NCI-H510A (cell line): Measurements from ENCODE around the gene ZFYVE1.
"Not testable (repeated sequence)": the region's sequence is repeated elsewhere in the genome, so short reads cannot be mapped to it uniquely, and the experiment has no call there.

Source experiments
- DNase-seq: peaks from one replicate; lab custom pipeline; 2025; lab: John Stamatoyannopoulos, UW

ZFYVE1 gene

GRCh38 chr14:73026845-73027542 is at the start of gene ZFYVE1:
TSS of gene ZFYVE1 (minus strand) at chr14:73027106. CDS start at chr14:73024508, 2,598 bp downstream.
- DNase-seq, result peak; percentile 95

DNA sequence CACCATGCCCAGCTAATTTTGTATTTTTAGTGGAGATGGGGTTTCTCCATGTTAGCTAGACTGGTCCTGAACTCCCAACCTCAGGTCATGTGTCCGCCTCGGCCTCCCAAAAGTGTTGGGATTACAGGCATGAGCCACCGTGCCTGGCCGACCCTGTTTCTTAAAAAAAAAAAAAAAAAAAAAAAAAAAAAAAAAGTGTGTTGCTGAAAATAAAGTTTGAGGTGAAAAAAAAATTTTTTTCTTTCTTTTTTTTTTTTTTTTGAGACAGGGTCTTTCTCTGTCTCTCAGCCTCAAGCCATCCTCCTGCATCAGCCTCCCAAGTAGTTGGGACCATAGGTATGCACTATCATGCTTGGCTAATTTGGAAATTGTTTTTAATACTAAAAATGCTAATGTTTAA is 42.7 kb upstream of the ZFYVE1 start:
- DNase-seq, result no peak

- no peak for DNase-seq
Observed at GRCh38 chr14:73058922-73059673, 32.2 kb upstream of the ZFYVE1 start.

DNA sequence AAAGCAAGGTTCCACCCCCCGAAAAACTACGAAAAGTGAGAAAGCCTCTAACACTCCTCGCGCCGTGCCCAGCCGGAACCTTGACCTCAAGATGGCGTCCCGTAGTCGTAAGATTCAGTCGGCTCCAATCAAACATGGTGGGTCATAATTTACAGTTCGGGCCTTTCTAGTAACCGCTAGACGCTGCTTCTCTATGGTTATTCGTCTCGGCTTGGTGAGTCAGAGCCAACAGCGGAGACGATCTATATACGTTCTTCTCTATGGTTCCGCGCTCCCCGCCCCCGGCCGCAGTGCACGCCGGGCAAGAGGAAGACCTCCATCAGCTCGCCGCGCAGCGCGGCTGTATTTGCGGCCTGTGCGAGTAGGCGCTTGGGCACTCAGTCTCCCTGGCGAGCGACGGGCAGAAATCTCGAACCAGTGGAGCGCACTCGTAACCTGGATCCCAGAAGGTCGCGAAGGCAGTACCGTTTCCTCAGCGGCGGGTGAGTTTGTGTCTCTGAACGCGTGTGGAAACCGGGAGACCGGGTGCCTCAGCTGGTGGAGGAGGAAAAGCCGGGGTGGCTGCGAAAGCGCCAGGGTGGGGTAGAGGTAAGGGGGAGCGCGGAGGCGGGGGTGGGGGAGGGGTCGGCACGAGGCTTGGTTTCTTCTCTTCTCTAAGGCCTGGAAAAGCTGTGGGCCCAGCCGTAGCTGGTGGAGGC is 31.5 kb upstream of the ZFYVE1 start, which contains the start of gene RBM25:
Gene RBM25 (plus strand): TSS at position 311 of the 698 bp plus-strand sequence. CDS start 13,108 bp downstream, outside the sequence.
- peak; percentile 94 for DNase-seq

- no peak for DNase-seq
Observed at GRCh38 chr14:73057944-73058223, 31.0 kb upstream of the ZFYVE1 start.

DNA sequence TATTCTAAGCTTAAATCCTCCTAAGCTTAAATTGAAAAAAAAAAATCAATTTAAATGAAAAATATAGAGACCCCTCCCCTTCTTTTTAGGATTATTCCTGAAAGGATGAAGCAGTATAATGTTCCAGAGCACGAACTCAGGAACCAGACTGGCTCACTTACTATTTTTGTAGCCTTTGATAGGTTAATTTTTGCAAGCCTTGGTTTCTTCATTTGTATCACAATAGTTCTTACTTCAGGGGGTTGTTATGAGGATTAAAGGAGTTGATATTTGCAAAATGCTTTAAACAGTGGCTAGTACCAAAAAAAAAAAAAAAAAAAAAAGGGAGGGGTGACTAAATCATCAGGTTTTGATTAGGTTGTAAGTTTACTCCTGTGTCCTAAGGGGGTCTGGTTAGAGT is 28.3 kb upstream of the ZFYVE1 start:
- no peak for DNase-seq

GRCh38 chr14:73049428-73049827 is 22.5 kb upstream of the ZFYVE1 start:
- DNase-seq, result no peak

DNA sequence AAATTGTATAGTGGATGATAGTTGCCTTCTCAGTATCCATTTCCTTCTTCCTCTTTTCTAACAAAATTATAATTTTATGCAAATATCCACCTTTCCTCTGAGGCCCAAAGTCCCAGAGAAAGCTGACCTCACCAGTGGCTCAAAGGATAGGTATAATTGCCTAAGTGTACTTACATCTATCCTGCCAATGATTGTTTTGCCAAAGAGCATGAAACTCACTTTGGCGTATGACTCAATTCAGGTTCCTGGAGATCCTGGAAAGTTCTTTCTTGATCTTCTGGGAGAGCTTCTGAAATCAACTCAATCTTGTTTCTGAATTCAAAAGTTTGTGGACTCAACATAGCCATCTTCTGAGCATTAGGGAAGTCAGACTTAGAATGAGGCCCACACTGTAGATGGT is 20.9 kb upstream of the ZFYVE1 start:
- no peak for DNase-seq

DNA sequence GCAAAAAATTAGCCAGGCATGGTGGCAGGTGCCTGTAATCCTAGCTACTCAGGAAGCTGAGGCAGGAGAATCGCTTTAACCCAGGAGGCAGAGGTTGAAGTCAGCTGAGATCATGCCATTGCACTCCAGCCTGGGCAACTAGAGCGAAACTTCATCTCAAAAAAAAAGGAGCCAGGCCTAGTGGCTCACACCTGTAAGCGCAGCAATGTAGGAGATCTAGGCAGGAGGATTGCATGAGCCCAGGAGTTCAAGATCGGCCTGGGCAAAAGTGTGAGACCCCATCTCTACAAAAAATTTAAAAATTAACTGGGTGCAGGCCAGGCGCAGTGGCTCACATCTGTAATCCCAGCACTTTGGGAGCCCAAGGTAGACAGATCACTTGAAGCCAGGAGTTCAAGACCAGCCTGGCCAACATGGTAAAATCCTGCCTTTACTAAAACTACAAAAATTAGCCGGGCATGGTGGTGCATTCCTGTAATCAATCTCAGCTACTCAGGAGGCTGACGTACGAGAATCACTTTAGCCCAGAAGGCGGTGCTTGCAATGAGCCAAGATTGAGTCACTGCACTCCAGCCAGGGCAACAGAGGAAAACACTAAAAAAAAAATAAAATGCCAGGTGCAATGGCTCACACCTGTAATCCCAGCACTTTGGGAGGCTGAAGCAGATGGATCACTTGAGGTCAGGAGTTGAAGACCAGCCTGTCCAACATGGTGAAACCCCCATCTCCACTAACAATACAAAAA is 10.0 kb upstream of the ZFYVE1 start:
- not testable (repeated sequence) for DNase-seq

DNA sequence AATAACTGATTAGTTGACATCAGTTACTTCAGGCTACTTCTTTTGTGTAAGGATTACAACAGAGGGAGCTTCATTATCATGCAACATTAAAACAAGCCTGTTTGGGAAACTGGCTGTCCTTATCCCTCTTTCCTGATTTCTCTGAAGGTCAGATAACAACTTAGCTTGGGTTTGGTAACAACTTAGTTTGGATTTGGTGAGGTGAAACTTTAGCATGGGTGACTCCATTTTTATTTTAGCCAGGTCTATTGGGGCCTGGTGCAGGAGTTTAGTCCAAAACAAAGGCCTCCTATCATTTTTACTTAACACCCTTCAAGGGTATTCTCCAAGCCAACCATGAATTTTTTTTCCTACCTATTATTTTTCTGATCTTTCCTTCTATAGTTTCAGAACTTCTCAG is 1.1 kb upstream of the ZFYVE1 start:
- DNase-seq, result no peak

GRCh38 chr14:73027546-73027945 is 640 bp upstream of the ZFYVE1 start:
- DNase-seq, result no peak

GRCh38 chr14:73026243-73026844 is 562 bp downstream of the ZFYVE1 start:
- DNase-seq, result no peak

DNA sequence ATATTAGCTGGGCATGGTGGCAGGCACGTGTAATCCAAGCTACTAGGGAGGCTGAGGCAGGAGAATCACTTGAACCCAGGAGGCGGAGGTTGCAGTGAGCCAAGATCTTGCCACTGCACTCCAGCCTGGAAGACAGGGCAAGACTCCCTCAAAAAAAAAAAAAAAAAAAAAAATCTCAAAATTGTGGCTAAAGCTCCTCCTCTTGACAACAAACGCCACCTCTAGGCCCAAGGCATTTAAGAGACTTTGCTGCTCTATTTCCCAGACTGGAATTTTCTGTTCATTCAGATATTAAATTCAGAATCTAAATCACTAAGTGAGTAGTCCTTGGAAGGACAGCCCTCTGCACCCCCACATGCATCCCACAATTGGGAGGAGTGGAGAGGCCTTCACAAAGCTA is 1.4 kb downstream of the ZFYVE1 start:
- no peak for DNase-seq

DNA sequence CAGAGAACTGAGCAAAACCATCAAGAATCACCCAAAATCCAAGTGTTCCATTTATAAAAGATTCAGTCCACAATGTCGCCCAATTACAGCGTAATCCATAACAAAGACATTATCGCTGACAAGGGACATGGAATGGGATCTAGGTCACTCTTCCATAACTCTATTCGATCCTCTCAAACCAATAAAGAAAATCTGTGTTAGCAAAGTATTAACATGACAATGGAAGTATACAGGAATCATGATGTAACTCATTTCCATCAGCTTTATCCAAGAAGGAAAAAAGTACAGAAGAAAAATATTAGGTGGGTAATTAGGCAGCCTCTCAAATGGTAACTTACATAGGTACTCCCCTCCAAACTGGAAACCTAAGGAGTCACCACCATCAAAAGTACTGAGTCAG is 4.9 kb downstream of the ZFYVE1 start:
- DNase-seq, result no peak

DNA sequence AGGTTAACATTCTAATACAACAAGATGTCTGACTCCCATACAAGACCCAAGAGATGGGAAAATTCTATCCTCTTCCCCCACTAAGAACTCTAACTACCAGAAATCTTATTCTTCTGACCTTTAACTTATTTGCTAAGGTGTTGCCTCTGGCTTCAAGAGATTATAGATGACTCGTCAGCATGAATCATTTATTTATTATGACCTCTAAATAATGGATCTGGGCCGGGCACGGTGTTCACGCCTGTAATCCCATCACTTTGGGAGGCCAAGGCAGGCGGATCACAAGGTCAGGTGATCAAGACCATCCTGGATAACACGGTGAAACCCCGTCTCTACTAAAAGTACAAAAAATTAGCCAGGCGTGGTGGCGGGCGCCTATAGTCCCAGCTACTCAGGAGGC is 10.9 kb downstream of the ZFYVE1 start:
- not testable (repeated sequence) for DNase-seq

- DNase-seq, result not testable (repeated sequence)
Observed at GRCh38 chr14:73015552-73015951, 11.4 kb downstream of the ZFYVE1 start.

DNA sequence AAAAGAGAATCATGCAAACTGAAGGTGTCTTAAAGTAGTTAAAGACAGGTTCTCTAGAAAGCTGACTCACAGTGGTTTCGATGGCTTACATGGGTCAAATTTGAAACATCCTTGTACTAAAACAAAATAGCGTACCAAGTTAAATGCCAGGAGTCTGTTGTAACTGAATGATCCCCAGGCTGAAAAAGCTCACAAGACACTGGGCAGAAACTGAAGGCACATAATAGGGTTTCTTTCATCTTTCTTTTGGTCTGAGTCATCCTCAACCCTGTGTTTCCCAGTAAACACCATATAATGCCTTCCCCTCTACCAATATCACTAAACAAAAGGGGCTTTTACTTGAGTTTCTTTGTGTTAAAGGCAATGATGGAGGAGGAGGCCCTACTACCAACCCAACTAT is 12.8 kb downstream of the ZFYVE1 start:
- DNase-seq, result no peak

GRCh38 chr14:73011189-73011588 is 15.7 kb downstream of the ZFYVE1 start:
- not testable (repeated sequence) for DNase-seq

DNA sequence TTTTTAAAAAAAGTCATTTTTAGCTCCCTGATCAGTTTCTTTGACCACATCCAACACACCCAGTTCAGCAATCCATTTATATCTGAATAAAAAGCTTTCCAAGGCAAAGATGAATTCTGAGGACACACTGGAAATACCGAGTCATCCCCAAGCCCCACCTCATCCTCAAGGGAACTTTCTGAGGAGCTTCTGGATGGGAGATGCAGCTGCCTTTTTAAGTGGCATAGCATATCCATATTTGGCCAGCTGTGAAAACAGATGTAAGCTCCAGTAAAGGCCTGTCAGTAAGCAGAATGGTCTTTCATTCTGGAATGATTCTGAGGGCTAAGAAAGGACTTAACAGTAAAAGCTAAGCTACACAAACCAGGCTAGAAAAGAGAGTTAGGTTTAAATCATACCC is 18.4 kb downstream of the ZFYVE1 start:
- no peak for DNase-seq

DNA sequence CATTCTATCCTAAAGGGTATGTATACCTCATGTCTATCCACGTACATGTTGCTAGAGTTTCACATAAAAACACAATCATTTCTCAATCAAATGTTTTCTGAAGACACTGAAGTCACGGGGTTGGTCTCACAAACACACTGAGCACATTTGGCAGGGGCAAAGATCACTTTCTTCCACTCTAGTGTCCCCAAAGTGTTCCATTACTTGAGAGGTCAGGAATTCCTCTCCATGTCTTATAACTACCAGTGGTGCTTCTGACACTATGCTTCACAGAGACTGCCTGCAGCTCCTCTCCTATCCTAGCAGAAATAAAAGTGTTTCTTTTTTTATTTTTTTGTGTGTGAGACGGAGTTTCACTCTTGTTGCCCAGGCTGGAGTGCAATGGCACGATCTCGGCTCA is 19.1 kb downstream of the ZFYVE1 start:
- DNase-seq, result no peak

DNA sequence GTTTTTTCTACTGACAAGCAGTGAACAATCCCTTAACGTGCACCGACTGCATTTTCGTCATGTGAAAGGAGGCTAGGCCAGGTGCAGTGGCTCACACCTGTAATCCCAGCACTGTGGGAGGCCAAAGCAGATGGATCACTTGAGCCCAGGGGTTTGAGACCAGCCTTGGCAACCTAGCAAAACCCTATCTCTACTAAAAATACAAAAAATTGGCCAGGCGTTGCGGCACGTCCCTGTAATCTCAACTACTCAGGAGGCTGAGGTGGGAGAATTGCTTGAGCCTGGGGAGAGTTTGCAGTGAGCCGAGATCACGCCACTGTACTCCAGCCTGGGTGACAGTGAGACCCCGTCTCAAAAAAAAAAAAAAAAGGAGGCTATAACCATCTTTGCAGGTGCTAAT is 22.3 kb downstream of the ZFYVE1 start:
- not testable (repeated sequence) for DNase-seq

DNA sequence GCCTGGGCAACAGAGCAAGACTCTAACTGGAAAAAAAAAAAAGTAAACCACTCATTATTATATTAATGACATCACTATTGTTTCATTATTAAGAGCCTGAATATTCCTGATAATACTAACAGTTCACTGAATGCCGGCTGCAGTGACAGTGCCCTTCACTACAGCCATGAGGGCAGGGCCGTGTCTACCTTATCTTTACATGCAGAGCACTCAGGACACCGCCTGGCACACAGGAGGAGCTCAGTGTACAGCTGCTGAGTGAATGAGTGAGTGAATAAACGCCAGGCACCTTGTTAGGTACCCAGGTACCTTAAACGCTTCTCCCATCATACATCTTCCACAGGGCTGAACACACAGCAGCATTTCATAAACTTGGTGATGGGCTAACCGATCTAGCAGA is 23.2 kb downstream of the ZFYVE1 start:
- no peak for DNase-seq
